ENCODE results near the gene OPTC. TPM values are rescaled to one million over a fixed set of nuclear protein-coding genes. Genes with fewer than 3 reads are reported as not detected.
A peak's percentile ranks its signal among the peaks of the same experiment; 100 is the strongest.

OPTC gene
- total and polyA plus RNA-seq, 9 of the 15 experiments (the other 6 are each of a cell fraction or from before 2014, with no cell fraction given), result not detected

DNA sequence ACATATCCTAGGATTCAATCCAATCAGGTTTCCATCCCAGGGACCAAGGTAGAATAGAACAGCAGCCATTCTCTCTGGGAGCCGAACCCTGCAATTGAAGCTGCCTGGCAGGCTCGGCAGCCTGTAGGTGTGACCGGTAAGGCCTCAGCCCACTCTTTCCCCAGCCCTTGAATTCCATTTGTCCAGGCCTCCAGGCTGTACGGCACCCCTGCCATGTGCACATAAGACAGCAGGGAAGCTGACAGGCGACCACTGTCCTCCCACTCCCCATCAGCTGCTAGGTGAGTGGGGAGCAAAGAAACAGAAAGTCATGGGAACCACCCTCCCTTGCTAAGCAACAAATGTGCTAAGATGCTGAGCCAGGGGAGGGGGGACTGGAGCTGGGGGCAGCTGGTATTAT, 23.0 kb downstream of the OPTC start (continued):
- TF ChIP-seq DNMT1 (IDR thresholded peaks at IDR 0.05) (no peak), NCOA2 (IDR thresholded peaks at IDR 0.05; ENCODE audit: partially characterized antibody in 2 of 2) (no peak), TCF3 (CRISPR knock-in tag; IDR thresholded peaks at IDR 0.05) (no peak)
- TF ChIP-seq, protein P1, sequence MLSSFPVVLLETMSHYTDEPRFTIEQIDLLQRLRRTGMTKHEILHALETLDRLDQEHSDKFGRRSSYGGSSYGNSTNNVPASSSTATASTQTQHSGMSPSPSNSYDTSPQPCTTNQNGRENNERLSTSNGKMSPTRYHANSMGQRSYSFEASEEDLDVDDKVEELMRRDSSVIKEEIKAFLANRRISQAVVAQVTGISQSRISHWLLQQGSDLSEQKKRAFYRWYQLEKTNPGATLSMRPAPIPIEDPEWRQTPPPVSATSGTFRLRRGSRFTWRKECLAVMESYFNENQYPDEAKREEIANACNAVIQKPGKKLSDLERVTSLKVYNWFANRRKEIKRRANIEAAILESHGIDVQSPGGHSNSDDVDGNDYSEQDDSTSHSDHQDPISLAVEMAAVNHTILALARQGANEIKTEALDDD (IDR thresholded peaks at IDR 0.05), result no peak
- TF ChIP-seq, protein P2, sequence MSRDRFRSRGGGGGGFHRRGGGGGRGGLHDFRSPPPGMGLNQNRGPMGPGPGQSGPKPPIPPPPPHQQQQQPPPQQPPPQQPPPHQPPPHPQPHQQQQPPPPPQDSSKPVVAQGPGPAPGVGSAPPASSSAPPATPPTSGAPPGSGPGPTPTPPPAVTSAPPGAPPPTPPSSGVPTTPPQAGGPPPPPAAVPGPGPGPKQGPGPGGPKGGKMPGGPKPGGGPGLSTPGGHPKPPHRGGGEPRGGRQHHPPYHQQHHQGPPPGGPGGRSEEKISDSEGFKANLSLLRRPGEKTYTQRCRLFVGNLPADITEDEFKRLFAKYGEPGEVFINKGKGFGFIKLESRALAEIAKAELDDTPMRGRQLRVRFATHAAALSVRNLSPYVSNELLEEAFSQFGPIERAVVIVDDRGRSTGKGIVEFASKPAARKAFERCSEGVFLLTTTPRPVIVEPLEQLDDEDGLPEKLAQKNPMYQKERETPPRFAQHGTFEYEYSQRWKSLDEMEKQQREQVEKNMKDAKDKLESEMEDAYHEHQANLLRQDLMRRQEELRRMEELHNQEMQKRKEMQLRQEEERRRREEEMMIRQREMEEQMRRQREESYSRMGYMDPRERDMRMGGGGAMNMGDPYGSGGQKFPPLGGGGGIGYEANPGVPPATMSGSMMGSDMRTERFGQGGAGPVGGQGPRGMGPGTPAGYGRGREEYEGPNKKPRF (IDR thresholded peaks at IDR 0.05; ENCODE audit: low read depth, low read length), result no peak

DNA sequence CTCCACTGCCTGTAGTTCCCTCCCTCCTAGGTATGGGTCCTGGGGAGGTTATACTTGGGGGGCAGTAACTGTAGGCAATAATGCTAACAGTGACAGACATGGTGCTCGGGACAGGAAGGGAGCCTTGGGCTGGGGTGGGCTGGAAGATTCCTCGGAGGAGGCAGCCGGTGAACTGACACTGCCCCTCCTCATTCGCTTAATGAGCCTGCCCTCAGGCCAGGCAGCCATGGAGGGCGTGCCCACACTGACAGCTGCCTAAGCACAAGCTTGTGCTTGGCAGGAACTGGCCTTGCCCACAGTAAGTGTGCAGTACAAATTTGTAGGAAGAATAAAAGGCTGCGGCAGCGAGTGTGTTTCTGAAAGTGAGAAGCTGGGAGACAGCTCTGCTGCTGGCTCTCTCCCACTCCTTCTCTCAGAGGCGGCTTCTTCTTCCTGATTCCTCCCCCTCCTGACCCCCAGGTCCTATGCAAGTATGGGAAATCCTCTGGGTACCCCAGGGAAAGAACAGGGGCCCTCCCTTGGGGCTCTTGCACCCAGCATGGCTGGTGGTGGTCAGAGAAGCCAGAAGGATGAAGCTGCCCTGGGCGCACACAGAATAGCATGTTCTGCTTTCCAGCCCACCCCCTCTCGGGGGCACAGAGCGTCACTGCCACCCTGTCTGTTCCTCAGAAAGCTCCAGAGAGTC, 23.6 kb downstream of the OPTC start:
- H3K27me3 ChIP-seq (ENCODE audit: control insufficient read depth in 2 of 2, insufficient read depth in 2 of 2, low read length in 2 of 2), result peaks cover 56 to 97% of the 10 kb centered on the region in 2 experiments
- H3K36me3 ChIP-seq (ENCODE audit: control insufficient read depth, insufficient read depth, low read length), result no peaks in the 10 kb centered on the region
- no peak for DNase-seq (ENCODE audit: extremely low read depth in 1 of 4, low spot score in 3 of 4)
- peaks cover 15% of the 10 kb centered on the region for H4K20me1 ChIP-seq (replicated peaks; ENCODE audit: control insufficient read depth, insufficient read depth, low read length)
- CTCF ChIA-PET (ENCODE audit: low intra/inter-chr PET ratio), result no interaction called here
- BruUV-seq (replicated peaks), result no TSS peak
- H3K79me2 ChIP-seq (ENCODE audit: control insufficient read depth, insufficient read depth, low read length), result no peaks in the 10 kb centered on the region
- H3K4me1 ChIP-seq (replicated peaks in 1 of 2; ENCODE audit: control insufficient read depth in 2 of 2, insufficient read depth in 2 of 2, low read length in 2 of 2), result no peaks in the 10 kb centered on the region; a peak in 1 of 5 replicates
- in situ Hi-C loops (cut with MboI), result no loop called here
- H2AFZ ChIP-seq (ENCODE audit: low read depth, low read length), result no peak overlapping the region
- peak overlapping the region in 1 of 2 experiments; percentile 48; a peak in 1 of 4 replicates for H3K9ac ChIP-seq (ENCODE audit: insufficient read depth in 1 of 2, low read depth in 2 of 2, low read length in 2 of 2)
- intact Hi-C loops (cut with micrococcal nuclease), result no loop called here
- no peak overlapping the region for H3K27ac ChIP-seq (ENCODE audit: extremely low read depth, low read depth, low read length)
- no peaks in the 10 kb centered on the region for H3K9me1 ChIP-seq (ENCODE audit: control insufficient read depth, insufficient read depth, low read length)
- 5% methylated on average over 11 of the region's 11 CpGs for WGBS (ENCODE audit: insufficient coverage, low coverage, missing lambda C conversion rate)
- H3K9me3 ChIP-seq (replicated peaks; ENCODE audit: control insufficient read depth, insufficient read depth, low read depth, low read length), result no peaks in the 10 kb centered on the region
- no peak overlapping the region for H3K4me2 ChIP-seq (ENCODE audit: insufficient read depth, low read length)
- no peak for ATAC-seq
- H3K4me3 ChIP-seq, result no peak overlapping the region
- POLR2A ChIA-PET, result interaction anchor here (0.9 kb wide), 1 partner anchor 10 kb away, joined by 3 read pairs; no protein-coding TSS in a partner anchor
- FAIRE-seq, result no peak
- TF ChIP-seq OTX1 (CRISPR knock-in tag; IDR thresholded peaks at IDR 0.05) (no peak), ETV6 (IDR thresholded peaks at IDR 0.05; ENCODE audit: borderline replicate concordance in 1 of 2, low read depth in 2 of 2, low read length in 1 of 2) (no peak), ETV6 (CRISPR knock-in tag; IDR thresholded peaks at IDR 0.05; ENCODE audit: borderline replicate concordance) (no peak), PHB (CRISPR knock-in tag; IDR thresholded peaks at IDR 0.05) (no peak)
- TF ChIP-seq, protein P3, sequence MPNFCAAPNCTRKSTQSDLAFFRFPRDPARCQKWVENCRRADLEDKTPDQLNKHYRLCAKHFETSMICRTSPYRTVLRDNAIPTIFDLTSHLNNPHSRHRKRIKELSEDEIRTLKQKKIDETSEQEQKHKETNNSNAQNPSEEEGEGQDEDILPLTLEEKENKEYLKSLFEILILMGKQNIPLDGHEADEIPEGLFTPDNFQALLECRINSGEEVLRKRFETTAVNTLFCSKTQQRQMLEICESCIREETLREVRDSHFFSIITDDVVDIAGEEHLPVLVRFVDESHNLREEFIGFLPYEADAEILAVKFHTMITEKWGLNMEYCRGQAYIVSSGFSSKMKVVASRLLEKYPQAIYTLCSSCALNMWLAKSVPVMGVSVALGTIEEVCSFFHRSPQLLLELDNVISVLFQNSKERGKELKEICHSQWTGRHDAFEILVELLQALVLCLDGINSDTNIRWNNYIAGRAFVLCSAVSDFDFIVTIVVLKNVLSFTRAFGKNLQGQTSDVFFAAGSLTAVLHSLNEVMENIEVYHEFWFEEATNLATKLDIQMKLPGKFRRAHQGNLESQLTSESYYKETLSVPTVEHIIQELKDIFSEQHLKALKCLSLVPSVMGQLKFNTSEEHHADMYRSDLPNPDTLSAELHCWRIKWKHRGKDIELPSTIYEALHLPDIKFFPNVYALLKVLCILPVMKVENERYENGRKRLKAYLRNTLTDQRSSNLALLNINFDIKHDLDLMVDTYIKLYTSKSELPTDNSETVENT (CRISPR knock-in tag; IDR thresholded peaks at IDR 0.05), result no peak
- TF ChIP-seq, protein P4, sequence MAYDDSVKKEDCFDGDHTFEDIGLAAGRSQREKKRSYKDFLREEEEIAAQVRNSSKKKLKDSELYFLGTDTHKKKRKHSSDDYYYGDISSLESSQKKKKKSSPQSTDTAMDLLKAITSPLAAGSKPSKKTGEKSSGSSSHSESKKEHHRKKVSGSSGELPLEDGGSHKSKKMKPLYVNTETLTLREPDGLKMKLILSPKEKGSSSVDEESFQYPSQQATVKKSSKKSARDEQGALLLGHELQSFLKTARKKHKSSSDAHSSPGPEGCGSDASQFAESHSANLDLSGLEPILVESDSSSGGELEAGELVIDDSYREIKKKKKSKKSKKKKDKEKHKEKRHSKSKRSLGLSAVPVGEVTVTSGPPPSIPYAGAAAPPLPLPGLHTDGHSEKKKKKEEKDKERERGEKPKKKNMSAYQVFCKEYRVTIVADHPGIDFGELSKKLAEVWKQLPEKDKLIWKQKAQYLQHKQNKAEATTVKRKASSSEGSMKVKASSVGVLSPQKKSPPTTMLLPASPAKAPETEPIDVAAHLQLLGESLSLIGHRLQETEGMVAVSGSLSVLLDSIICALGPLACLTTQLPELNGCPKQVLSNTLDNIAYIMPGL (CRISPR knock-in tag; IDR thresholded peaks at IDR 0.05), result no peak

All from K562 (cell line).